ENCODE results near the gene BASP1.
"Not testable (repeated sequence)": the region's sequence is repeated elsewhere in the genome, so short reads cannot be mapped to it uniquely, and the experiment has no call there.

BASP1 gene

DNA sequence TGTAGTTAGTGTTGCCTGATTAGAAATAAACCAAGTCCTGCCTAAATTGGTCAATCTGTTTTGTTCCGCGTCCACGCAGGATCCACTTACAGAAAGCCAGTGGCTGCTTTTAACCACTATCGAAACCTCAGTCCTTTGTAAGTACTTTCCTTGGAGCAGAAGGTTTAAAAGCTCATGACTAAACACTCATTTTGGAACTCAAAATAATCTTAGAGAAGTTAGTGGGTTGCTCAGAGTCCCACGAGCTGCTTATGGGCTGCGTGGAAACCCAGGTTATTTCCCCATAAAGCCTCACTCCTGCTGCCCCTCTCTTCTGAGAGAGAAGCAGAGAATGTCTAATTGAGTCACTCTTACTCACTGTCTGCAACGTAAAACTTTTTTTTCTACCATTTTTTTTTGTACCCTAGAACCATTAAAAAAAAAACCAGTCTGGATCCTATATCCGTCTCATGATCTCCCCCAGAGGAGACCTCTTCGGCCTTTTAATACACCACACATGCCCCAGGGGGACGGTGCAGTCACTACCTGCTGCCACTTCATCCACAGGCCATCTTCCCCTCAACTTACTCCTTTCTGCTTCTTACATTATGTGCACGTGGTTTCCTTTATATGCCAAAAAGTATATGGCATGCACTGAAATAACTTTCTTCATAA lies 7.6 kb downstream of the BASP1 start:
- DNase-seq: no peak

DNA sequence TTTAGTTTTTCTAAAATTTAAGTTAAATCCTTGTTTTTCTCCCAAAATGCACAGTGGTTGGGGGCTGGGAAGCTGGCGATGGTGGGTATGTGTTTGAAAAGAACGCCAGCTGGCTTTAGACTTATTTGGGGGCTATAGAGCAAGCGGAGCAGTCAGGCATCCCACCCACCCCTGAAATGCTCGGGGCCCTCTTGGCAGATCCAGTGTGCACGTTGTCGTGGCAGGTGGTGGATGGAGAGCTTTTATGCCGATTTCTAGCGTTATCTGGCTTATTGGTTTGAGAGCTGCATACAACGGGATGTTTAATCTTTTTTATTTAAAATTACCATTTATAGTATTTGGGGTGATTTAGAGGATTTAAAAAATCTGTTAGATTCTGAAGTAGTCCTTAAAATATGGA lies 8.1 kb downstream of the BASP1 start:
- no peak for DNase-seq

DNA sequence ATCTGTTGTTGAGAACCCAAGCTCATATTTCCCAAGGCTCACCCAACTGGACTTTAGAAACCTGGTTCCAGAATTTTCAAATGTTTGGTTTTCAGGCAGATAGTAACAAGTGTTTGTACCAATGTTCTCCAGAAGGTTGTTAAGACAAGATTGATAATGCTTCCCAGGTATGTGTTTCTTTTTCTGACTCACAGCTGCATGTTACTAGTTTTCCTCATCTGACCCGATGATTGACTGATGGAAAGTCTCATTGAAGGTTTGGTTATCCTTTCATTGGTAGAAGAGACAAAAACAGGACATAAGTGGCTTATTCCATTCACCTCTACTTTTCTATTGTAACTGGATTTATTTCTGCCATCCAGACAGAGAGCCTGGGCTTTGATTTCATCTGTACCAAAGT lies 10.4 kb downstream of the BASP1 start:
- DNase-seq: no peak

DNA sequence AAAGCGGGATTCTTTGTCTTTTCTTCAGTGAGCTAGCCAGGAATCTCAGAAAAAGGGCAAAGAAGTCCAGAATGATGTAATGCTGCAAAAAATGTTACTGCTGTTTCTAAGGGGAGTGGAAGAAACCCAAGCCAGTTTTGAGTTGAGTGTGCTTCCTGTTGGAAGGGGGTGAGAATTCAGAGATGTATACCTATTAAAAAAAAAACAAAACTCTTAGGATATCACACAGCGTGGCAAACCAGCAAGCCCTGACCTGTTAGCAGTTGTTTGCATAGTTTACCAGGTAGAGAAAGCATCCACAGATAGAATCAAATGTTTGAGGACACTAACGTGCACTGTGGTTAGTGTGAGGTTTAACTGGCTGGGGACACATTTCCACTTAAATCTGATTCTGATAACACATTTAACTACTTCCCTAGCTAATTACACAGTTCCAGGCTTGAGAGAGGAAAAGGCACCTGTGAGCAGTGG lies 11.4 kb downstream of the BASP1 start:
- no peak for DNase-seq

DNA sequence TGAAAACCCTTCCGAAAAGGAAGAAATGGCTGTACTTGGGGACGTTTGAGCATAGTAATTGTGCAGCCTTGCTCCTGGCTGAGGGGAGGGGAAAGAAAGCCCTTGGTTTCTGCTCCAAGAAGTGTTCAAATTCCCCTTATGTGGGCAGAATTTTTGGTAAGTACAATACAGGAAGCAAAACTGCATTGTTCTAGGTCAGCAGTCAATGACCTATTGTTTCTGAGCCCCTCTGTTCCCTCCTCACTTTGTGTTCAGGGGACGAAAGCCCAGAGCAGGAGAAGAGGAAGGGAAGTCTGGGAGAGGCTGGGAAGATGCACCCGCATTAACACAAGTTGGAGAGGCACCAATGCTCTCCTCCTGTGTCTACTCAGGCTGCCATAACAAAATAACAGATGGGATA lies 11.9 kb downstream of the BASP1 start:
- DNase-seq: no peak

DNA sequence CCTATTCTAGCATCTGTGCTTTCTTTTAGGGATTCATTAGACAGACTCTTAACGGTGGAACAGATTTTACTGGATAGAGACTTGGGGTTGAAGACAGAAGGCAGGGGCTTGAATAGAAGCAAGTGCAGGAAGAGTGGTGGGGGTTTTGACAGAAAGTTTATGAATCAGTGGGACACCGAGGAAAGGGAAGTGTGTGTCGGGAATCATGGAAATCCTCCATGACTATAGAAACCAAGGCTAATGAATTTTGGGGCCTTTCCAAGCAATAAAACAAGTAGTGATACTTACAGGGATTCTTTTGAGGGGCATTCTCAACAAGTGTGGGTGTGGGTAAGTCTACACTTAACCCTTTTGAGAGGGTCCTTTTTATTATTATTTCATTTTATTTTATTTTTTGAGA lies 12.8 kb downstream of the BASP1 start:
- no peak for DNase-seq

DNA sequence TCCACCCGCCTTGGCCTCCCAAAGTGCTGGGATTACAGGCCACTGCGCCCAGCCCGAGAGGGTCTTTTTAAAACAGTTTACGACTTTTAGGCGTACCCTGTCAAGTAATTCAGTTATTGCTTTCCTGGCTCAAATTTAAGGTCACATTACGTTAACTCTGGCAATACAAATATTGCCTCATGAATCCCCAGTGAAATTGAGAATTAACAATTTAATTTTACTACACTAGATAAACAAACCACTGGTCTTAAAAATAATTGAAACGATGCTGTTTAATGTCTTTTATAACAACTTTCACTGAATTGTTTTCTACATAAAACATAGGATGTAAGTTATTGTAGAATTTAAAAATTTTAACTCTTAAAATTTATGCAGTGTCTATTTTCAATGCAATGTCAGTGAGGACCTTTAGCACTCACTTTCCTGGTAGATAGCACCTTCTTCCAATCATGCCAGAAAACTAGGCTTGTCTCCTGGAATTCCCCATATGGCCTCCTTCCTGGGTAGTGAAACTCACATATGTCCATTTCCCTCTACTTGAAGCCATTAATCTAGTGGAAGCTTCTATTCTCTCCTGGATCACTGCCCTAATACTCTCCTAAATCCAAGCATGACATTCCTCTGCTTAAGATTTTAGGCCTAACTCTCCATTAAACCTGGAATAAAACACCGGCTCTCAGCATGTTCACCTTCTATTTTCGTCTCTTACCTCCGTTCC lies 13.5 kb downstream of the BASP1 start:
- no peak for DNase-seq

DNA sequence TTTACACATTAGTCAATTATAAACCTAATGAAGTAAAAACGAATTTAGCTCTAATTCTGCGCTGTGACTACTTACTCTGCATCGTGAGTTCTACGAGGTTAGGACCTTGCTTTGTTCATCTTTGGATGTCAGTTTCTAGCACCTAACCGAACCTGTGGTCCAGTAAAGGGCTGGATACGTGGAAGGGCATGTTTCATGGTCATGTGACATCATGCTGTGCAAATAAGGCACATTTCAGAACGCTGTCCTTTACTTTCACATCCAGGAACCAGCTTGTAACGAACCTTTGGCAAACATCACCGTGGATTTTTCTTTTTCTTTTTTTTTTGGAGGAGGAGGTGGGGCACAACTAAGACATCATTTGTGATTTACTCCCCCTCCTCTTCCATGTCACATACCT lies 15.0 kb downstream of the BASP1 start:
- DNase-seq: no peak

DNA sequence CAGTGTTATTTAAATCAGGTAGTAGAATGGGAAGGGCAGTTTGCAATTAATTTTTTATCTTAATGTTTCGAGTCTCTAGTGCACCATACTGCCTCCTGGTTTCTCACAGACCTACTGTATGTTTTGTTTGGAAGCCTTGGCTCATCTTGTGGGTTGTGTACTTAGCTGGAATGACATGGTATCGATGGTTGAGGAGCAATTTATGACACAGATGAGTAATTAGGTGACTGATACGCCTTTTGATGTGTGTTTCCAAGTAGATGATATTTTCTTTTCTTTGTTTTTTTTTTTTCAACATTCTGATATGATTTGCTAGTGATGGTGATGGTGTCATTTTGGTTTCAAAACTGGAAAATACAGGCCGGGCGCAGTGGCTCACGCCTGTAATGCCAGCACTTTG lies 16.1 kb downstream of the BASP1 start:
- no peak for DNase-seq

DNA sequence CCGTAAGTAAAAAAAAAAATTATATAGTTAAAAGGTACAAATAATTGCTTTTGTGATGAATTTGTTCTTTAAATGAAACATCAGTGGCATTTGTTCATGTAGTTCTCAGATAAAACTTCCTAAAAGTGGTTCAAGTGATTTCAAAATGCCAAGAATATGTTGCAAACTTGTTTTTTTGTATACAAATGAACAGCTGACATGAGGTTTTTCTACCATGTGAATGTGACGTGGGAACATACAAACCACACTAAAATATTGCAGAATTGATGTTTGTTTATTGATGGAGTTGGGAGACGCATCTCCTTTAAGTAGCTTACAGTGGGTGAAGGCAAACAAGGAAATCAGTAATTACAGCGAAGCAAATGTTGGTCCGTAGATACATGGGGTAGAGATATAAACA lies 16.9 kb downstream of the BASP1 start:
- no peak for DNase-seq

DNA sequence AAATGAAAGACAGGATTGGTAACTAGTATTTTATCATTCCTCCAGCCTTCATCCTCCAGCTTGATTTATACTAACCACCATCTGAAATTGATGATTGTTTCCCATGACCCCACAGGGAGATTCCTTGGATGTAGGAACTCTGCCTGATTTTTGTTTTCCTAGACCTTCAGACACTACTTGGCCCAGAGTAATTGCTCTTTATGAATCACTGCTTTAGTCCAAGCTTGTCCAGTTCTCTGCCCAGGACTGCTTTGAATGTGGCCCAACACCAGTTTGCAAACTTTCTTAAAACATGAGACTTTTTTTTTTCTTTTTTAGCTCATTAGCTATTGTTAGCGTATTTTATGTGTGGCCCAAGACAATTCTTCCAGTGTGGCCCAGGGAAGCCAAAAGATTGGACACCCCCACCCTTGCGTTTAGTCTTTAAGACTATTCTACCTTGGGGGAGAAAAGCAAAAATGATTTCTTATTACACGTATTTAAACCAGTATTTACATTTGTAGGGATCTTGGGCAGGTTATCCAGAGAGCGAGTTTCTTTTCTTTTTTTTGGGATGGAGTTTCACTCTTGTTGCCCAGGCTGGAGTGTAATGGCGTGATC lies 18.4 kb downstream of the BASP1 start:
- DNase-seq: no peak

DNA sequence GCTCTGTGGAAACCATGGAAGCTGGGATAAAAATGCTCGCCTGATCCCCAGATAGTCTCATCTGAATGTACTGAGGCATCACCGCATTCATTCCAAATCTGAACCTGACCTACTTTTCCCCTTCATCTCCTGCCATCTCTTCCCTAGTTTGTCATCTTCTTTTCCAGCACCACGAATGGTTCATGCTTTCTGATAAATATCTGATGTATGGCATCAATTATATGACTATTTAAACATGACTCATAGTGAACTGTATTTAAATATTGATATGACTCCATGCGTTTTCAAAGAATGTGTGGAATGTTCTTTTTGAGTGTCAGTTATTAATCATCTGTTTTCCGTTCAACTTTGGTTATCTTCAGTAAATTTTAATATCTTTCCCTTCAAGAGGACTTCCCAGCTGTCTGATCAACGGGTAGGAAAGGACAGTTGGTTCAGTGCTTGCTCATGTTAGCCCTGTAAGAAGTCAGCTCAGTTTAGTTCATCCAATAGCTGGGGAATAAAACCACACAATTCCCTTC lies 21.1 kb downstream of the BASP1 start:
- no peak for DNase-seq

DNA sequence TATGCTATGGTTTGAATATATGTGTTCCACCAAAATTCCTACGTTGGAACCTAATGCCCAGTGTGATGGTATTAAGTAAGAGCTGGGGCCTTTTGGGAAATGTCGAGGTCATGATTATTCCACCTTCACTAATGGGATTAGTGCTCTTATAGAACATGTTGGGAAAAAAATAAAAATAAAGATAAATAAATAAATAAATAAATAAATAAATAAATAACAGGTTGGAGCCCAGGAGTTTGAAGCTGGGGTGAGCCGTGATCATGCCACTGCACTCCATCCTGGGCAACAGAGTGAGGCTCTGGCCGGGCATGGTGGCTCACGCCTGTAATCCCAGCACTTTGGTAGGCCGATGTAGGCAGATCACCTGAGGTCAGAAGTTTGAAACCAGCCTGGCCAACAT lies 22.5 kb downstream of the BASP1 start:
- no peak for DNase-seq

DNA sequence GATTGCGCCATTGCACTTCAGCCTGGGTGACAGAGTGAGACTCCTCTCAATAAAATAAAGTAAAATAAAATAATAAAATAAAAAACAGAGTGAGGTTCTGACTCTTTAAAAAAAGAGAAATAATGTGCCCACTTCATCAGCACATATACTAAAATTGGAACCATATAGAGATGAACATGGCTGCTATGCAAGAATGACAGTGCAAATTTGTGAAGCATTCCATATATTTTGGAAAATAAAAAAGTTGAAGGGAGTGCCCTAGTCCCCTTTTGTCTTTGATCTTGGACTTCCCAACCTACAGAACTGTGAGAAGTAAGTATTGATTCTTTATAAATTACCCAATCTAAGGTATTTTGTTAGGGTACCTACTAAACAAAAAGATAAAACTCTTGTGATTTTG lies 23.1 kb downstream of the BASP1 start:
- no peak for DNase-seq

DNA sequence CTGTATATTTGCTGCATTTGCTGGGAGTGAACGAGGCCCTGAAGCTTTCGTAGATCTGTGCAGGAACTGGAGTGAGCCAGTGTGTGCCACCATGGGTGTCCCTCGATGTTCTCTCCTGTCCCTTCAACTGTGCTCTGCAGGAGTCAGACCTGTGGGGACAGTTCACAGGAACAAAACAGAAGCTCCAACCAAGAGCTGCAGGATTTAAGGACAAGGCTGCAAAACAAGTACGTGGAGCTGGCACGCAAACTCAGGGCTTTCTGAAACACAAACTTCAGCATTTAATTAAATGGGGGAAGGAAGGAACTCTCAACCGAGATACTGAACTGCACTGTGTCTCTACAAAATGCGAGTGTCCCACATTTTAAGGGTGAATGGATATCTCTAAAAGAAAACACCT lies 24.2 kb downstream of the BASP1 start:
- DNase-seq: no peak

DNA sequence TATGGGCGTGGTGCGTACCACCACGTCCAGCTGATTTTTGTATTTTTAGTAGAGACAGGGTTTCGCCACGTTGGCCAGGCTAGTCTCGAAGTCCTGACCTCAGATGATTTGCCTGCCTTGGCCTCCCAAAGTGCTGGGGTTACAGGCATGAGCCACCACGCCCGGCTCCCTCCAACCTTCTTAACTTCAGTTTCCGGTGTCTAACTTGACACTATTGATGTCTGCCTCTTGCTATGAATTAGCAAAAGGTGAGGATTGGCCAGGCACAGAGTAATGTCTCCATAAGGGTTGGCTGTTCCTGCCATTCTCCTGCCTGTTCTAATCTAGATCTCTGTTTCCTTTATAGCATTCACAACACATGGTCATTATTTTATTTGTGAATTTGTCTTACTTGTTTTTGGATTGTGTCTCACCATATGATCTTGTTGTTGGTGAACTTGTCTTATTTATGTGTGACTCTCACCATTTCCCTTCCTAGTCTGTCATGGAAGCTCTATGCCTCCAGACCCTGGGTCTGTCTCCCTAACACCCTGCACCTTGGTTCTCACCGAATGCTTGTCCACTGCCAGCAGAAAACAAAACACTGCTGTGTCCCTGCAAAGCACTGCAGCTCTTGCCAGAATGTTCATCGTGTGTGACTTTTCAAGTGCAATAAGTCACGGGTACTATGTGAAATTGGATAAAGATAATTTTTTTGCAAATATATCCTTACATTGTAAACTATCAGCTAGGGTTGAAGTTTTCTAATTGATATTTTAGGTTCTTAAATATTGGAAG lies 26.0 kb downstream of the BASP1 start:
- no peak for DNase-seq

DNA sequence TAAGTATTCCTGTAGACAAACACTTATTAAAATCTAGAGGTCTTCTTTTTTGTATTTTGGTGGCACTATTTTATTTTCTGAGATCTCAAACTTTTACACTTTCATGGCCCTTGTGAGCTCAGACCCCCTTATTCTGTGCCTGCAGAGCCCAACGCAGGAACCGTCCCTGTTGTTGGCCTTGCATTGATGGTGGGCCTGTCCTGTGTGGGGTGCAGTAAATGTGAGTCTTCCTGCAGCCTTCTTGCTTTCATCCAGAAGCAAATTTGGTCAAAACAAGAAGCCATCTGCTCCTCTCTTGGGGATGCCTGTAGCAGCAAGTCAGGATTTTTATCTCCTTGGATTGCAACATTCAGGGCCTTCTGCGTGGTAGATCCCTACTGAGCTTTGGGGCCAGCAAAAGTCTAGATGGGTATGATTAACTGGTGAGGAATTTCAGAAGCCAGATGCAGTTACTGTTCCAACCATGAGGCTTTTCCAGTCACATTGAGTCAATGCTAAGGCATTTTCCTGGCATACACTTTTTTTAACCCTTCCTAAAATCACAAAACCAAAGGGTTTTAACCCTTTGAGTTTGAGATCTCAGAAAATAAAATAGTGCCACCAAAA lies 31.7 kb downstream of the BASP1 start:
- DNase-seq: no peak

DNA sequence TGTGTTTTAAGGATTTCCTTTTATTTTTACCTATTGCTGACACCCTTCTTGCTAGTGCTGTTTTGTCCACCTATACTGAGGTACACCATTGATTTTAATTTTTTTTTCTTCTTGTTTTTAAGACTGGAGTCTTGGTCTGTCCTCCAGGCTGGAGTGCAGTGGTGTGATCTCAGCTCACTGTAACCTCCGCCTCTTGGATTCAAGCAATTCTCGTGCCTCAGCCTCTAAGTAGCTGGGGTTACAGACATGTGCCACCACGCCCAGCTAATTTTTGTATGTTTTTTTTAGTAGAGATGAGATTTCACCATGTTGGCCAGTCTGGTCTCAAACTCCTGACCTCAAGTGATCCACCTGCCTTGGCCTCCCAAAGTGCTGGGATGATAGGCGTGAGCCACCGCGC lies 32.4 kb downstream of the BASP1 start:
- not testable (repeated sequence) for DNase-seq

DNA sequence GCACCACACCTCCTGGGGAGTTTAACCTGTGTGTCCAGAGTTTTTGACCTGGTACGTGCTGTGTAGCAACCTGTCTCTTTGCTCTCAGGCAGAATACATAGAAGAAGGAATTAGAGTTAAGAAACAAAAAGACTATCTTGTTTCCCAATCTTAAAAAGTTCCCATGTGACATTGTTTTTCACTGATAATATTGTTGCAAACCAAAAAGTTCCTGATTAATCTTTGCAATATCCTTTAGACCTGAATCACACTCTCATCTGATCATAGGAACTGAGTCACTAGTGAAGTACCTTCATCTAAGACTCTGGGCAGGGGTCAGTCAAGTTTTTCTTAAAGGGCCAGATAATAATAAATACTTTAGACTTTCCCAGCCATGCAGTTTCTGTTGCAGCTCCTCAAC lies 35.1 kb downstream of the BASP1 start:
- no peak for DNase-seq

DNA sequence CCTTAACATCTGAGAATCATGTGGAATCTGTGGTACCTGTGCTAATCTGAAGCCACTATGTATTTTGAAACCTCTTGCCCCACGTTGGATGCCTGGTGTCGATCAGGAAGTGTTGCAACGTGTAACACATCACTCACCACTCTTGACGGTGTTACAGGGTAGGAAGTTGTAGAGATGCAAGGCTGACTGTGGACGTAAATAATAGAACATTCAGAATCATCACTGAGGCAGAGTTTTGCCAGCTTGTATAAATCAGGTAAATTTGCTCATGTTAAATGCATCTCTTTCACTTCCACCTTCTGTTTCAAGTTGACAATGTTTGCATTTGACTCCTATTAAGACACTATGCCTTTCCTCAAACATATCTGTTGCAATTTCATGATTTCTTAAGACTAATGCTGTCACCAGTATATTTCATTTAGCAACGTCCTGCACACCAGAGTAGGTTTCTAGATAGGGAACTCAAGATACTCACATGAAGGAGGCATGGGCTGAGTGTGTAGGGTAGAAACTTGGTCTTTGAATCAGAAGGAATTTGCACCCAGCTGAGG lies 38.1 kb downstream of the BASP1 start:
- DNase-seq: no peak

DNA sequence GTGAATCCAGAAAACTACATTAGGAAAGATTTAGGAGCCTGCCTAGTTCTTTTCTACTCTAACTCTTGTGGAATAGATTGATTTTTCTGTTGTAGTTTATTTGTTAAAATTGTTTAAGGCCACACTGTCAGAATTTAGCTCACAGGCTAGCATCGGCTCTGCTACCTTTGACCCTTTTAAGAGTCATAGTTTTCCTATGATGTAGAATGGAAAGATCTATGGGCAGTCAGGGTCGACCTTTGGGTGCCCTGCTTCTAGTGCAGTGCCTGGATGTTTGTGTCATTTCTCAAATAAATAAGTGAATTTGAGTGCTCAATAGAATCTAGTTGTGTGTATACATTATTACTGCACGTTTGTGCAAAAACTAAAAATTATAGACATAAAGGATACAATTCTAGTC lies 38.7 kb downstream of the BASP1 start:
- DNase-seq: no peak

DNA sequence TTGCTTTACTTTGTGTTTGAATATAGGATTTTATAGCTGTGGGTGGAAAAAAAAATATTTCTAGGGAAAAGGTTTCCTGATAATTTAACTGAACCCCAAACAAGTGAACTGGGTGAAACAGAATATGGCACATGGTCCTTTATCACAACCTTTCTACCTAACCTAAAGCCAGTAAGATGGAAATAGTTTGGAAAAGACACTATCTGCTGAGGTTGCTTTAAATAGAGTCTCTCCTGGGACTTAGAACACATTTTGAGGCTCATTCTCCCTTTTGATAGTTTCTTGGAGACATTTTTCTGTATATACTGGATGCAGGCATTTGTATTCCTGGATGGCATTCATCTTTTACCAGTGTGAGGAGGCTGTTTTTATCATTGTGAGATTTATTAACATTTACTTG lies 39.4 kb downstream of the BASP1 start:
- DNase-seq: no peak

Data from activated CD8-positive, alpha-beta memory T cell treated with anti-CD3 and anti-CD28 coated beads, Interleukin-2, amount 50 U/mL, for 48 hours (primary cell).